ENCODE measurements around the gene PNO1.
A peak's percentile ranks its signal among the peaks of the same experiment; 100 is the strongest.

- TF ChIP-seq REST (IDR thresholded peaks at IDR 0.05; ENCODE audit: unreplicated experiment), result no peak
- TF ChIP-seq ETS1 (IDR thresholded peaks at IDR 0.05), result no peak
- TF ChIP-seq CTCF (conservative IDR thresholded peaks at IDR 0.05; ENCODE audit: low read depth in 2 of 2), result peak; percentile 35 to 69
- TF ChIP-seq EZH2phosphoT487 (IDR thresholded peaks at IDR 0.05; ENCODE audit: unreplicated experiment), result no peak
- no peak for TF ChIP-seq POLR2AphosphoS5 (IDR thresholded peaks at IDR 0.05; ENCODE audit: low read depth)
- TF ChIP-seq EZH2 (IDR thresholded peaks at IDR 0.05; ENCODE audit: low read depth, unreplicated experiment), result no peak
- no peak for TF ChIP-seq ZNF331 (CRISPR knock-in tag; IDR thresholded peaks at IDR 0.05; ENCODE audit: low read depth)
- no peak for TF ChIP-seq STAT1 (IDR thresholded peaks at IDR 0.05; ENCODE audit: unreplicated experiment)
- no peak for TF ChIP-seq NANOG (IDR thresholded peaks at IDR 0.05; ENCODE audit: borderline replicate concordance)
- no peak for TF ChIP-seq CREB1 (CRISPR knock-in tag; IDR thresholded peaks at IDR 0.05; ENCODE audit: low read depth)
These were observed 67.5 kb downstream of the PNO1 start for GRCh38 chr2:68225119-68225632.
